Neural crest cell (in vitro differentiated cells): ENCODE data around the gene DGKG. TPM values are rescaled to one million over a fixed set of nuclear protein-coding genes. Genes with fewer than 3 reads are reported as not detected.

ENCODE experiments used
- DNase-seq: peaks from one replicate; pipeline ENCODE4 v3.0.0; 2021; ENCODE audit warnings: low read depth, mixed read lengths, low spot score
- H3K27ac Mint-ChIP-seq: one replicate; pipeline ENCODE4 v1.8.0; 2021; ENCODE audit warnings: mild to moderate bottlenecking, mixed read lengths; ENCODE audit not compliant: unreplicated experiment
- H3K27me3 Mint-ChIP-seq: 2 replicates; pipeline ENCODE4 v1.8.0; 2021; ENCODE audit warnings: low read depth, mild to moderate bottlenecking, mixed read lengths
- H3K36me3 Mint-ChIP-seq: 2 replicates; pipeline ENCODE4 v1.8.0; 2021; ENCODE audit warnings: low read depth, mild to moderate bottlenecking, mixed read lengths
- H3K4me1 Mint-ChIP-seq: 2 replicates; pipeline ENCODE4 v1.8.0; 2021; ENCODE audit warnings: mixed read lengths
- H3K4me3 Mint-ChIP-seq: one replicate; pipeline ENCODE4 v1.8.0; 2021; ENCODE audit warnings: mild to moderate bottlenecking, mixed read lengths
- H3K9me3 Mint-ChIP-seq: 2 replicates; pipeline ENCODE4 v1.8.0; 2021; ENCODE audit warnings: mixed read lengths
- total RNA-seq: library from RNA; stranded (reverse); gene quantifications from 2 replicates; pipeline ENCODE4 v1.2.1, GENCODE V29; 2021
- TF ChIP-seq, protein P1 (sequence below): fragments of 200-600 bp; sonication (generic); conservative IDR thresholded peaks from 2 replicates; pipeline ENCODE4 v1.5.0; 2021; ENCODE audit warnings: antibody characterized with exemption, mild to moderate bottlenecking

The DGKG gene
- total RNA-seq, 1 donor from 2014 or later = not detected

DNA sequence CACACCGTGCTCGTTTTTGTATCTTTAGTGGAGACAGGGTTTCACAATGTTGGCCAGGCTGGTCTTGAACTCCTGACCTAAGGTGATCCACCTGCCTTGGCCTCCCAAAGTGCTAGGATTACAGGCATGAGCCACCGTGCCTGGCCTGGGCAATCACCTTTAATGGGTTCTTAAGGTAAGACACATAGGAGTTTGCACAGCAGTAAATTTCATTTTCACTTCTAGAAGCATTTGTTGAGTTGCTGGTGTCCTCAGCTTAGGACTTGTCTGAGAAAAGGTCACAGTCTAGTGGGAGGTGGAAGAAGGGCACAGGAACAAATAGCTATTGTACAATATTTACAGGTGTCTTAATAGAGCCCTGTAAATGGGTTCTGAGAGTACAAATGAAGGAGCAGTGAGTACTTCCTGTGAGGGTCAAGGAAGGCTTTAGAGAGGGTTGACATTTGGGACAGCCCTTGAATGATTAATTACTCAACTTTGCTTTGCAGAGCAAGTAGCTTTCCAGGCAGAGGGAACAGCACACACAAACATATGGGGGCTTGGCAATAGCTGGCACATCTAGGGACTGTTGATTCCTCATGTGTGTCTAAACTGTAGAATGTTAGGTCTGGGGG, 244.4 kb downstream of the DGKG start:
- no peak for DNase-seq
- TF ChIP-seq, protein P1, sequence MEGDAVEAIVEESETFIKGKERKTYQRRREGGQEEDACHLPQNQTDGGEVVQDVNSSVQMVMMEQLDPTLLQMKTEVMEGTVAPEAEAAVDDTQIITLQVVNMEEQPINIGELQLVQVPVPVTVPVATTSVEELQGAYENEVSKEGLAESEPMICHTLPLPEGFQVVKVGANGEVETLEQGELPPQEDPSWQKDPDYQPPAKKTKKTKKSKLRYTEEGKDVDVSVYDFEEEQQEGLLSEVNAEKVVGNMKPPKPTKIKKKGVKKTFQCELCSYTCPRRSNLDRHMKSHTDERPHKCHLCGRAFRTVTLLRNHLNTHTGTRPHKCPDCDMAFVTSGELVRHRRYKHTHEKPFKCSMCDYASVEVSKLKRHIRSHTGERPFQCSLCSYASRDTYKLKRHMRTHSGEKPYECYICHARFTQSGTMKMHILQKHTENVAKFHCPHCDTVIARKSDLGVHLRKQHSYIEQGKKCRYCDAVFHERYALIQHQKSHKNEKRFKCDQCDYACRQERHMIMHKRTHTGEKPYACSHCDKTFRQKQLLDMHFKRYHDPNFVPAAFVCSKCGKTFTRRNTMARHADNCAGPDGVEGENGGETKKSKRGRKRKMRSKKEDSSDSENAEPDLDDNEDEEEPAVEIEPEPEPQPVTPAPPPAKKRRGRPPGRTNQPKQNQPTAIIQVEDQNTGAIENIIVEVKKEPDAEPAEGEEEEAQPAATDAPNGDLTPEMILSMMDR = no peak
- Mint-ChIP-seq H3K4me3 (no peak overlapping the region), H3K27ac (no peak overlapping the region), H3K27me3 (peaks cover 8% of the 10 kb centered on the region), H3K36me3 (no peaks in the 10 kb centered on the region), H3K4me1 (peaks cover 29% of the 10 kb centered on the region), H3K9me3 (no peaks in the 10 kb centered on the region)

DNA sequence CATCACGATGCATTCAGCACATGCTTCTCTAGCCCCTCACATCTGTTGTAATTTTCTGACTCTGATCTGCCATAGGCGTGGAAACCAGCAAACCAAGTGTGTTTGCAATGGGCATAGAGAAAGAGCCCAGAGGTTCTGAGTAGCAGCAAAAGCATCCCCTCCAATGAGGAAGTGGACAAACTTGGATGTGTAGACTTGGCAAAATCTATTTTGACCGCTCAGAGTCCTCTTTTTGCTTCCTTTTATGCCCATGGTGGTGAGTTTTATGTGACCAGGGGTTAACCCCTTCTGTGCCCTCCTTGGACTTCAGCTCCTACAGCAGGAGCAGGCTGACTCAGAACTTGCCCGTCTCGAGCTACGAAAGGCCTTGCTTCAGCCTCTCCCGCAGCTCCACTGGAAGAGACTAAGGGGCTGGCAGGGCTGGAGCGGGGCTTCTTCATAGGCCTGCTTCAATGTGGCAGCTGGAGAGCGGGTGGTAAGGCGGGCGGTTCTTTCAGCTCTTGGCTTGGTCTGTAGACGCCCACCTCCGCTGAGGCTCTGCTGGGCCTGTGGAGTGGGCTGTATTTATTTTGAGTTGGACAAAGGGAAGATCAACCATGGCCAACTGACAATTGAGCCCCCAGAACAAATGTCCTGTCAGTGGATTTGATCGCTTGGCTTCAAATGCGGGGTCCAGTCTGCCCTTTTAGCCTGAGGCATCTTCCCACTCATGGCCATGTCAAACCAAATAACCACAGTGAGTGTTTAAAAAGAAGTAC, 246.6 kb downstream of the DGKG start:
- no peak for DNase-seq
- no peaks in the 10 kb centered on the region for H3K9me3 Mint-ChIP-seq
- peaks cover 12% of the 10 kb centered on the region for H3K27me3 Mint-ChIP-seq
- H3K4me1 Mint-ChIP-seq = peaks cover 51% of the 10 kb centered on the region
- no peak overlapping the region for H3K27ac Mint-ChIP-seq
- H3K4me3 Mint-ChIP-seq = no peak overlapping the region
- no peaks in the 10 kb centered on the region for H3K36me3 Mint-ChIP-seq
- TF ChIP-seq, protein P1 = no peak

DNA sequence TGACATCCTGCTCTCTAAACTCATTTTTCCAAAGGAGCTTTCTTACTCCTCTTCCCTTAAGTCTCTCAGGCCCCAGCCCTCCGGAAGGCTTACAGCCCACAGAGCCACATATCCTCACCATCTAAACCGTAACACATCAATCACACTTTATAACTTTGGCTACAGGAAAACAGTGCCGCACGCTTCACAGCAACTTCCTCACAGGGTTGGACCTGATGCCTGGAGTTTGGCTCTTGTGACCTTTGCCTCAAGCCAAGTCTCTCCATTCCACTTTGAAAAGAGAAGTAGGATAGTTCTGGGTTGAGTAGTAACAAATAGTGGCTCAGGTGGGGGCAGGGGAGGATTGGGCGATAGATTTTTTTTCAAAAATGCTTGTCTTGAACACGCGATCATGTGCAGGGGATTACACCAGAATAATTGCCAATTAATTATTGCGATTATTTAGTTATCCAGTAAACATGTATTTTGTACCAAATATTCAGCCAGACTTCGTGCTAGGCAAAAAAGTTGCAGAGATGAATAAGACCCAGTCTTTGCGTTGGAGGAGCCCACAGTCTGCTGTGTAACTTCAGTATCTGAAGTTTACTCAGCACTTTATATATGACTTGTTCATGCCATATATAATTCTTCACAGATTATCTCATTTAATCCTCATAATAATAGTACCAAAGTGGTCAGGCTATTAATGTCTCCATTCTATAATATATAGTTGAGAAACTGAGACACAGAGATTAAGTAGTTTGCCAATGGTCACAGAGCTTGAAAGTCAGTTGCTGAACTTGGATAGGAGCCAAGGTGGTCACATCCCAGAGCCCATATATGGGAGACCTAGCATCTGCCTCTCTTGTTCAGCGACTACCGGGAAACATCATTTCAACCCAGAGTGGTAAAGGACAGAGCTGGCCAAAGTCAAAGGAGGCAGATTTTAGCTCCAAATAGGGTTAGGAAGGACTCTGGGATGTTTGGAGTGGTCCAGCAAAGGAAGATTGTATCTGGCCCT, 250.8 kb downstream of the DGKG start:
- TF ChIP-seq, protein P1 = no peak
- peak overlapping the region; percentile 93 for H3K4me3 Mint-ChIP-seq
- H3K36me3 Mint-ChIP-seq = no peaks in the 10 kb centered on the region
- H3K27me3 Mint-ChIP-seq = peaks cover 16% of the 10 kb centered on the region
- H3K27ac Mint-ChIP-seq = no peak overlapping the region
- H3K9me3 Mint-ChIP-seq = no peaks in the 10 kb centered on the region
- no peak for DNase-seq
- peaks cover 63% of the 10 kb centered on the region for H3K4me1 Mint-ChIP-seq

DNA sequence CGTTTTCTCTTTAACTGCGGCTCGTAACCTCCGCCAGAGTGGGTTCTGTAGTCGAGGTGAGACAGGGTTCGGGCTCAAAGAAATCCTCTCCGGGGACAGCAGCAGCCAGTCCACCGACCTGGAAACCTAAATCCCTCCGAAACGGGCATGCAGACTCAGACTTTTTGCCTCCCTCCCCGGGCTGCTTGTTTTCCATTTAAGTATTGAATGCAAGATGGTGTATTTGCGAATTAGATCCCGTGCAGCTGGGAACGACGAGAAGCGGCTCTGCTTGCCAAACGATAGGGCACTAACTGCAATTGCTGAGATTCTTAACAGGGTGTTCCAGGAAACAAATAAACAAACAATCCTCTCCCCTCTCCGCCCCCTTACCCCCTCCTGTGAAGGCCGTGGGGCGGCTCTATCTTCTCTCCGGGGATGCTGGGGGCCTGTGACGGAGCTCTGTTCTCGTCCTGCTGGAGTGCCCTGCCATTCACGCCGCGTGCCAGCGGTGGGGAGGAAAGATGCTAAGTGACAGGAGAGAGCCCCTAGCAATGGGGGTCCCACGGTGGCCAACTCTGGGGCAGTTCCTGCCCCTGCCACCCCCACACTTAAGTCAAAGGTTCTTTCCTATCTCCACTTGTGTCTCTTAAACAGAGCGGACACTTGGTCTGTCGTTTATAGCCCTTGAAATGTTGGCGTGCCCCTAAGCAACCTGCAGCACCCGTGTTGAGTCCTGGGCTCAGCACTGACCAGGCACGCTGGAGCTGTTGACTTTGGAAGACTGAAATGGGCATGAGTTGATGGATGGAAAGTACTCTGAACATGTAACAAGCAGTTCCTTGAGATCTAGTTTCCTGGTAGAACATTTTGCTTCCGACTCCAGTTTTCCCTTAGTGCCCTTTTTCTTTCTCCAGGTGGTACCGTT, 251.9 kb downstream of the DGKG start:
- DNase-seq = peak; percentile 20
- TF ChIP-seq, protein P1 = no peak
- Mint-ChIP-seq H3K4me3 (peak overlapping the region; percentile 93), H3K27ac (peak overlapping the region; percentile 99), H3K27me3 (peaks cover 20% of the 10 kb centered on the region), H3K4me1 (peaks cover 66% of the 10 kb centered on the region), H3K9me3 (no peaks in the 10 kb centered on the region), H3K36me3 (no peaks in the 10 kb centered on the region)
